B cell (primary cell): ENCODE data around the gene AIFM2.

Source experiments
- EZH2 ChIP-seq: IDR thresholded peaks from 2 replicates; pipeline ENCODE4 v1.6.1; 2012; ENCODE audit warnings: borderline replicate concordance, low read depth, mild to moderate bottlenecking, moderate library complexity, low read length; ENCODE audit not compliant: insufficient read depth, poor library complexity, severe bottlenecking
- TF ChIP-seq, protein P1 (sequence below): fragments of 200-600 bp; IDR thresholded peaks from one replicate; pipeline ENCODE4 v1.8.0; 2022; ENCODE audit warnings: antibody characterized with exemption, mild to moderate bottlenecking

DNA sequence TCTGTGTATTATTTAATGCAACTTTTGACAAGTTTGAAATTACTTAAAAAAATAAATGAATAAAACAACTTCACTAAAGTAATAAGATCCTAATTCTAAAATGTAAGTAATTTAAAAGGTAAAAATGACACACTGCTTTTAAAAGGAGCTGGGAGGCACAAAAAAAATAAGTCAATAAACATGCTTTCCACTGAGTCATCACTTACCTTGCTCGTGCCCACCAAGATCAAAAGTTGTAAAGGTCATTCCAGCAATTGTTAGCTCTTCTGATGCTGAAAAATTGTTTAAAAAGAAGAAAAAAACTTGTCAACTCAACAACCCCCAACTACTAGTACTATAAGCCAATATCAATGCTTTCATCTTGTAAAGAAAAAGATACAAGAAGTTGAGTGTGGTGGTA lies 28.2 kb upstream of the AIFM2 start:
- TF ChIP-seq, protein P1, sequence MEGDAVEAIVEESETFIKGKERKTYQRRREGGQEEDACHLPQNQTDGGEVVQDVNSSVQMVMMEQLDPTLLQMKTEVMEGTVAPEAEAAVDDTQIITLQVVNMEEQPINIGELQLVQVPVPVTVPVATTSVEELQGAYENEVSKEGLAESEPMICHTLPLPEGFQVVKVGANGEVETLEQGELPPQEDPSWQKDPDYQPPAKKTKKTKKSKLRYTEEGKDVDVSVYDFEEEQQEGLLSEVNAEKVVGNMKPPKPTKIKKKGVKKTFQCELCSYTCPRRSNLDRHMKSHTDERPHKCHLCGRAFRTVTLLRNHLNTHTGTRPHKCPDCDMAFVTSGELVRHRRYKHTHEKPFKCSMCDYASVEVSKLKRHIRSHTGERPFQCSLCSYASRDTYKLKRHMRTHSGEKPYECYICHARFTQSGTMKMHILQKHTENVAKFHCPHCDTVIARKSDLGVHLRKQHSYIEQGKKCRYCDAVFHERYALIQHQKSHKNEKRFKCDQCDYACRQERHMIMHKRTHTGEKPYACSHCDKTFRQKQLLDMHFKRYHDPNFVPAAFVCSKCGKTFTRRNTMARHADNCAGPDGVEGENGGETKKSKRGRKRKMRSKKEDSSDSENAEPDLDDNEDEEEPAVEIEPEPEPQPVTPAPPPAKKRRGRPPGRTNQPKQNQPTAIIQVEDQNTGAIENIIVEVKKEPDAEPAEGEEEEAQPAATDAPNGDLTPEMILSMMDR = no peak
- TF ChIP-seq EZH2 = no peak
